ENCODE data around the gene OR51I2. TPM values are rescaled to one million over a fixed set of nuclear protein-coding genes. Genes with fewer than 3 reads are reported as not detected.
A peak's percentile ranks its signal among the peaks of the same experiment; 100 is the strongest.

OR51I2 gene
- total and polyA plus RNA-seq, 9 of the 15 experiments (the other 6 are each of a cell fraction or from before 2014, with no cell fraction given), result 0.06 to 0.61 (median 0.07) TPM; not detected in 6

- TF ChIP-seq, protein P1, sequence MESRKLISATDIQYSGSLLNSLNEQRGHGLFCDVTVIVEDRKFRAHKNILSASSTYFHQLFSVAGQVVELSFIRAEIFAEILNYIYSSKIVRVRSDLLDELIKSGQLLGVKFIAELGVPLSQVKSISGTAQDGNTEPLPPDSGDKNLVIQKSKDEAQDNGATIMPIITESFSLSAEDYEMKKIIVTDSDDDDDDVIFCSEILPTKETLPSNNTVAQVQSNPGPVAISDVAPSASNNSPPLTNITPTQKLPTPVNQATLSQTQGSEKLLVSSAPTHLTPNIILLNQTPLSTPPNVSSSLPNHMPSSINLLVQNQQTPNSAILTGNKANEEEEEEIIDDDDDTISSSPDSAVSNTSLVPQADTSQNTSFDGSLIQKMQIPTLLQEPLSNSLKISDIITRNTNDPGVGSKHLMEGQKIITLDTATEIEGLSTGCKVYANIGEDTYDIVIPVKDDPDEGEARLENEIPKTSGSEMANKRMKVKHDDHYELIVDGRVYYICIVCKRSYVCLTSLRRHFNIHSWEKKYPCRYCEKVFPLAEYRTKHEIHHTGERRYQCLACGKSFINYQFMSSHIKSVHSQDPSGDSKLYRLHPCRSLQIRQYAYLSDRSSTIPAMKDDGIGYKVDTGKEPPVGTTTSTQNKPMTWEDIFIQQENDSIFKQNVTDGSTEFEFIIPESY (CRISPR knock-in tag; IDR thresholded peaks at IDR 0.05), result no peak; the same call in 1 of the 2 replicates
- TF ChIP-seq ZC3H8 (IDR thresholded peaks at IDR 0.05), result no peak
- TF ChIP-seq HCFC1 (IDR thresholded peaks at IDR 0.05; ENCODE audit: low read depth, low read length), result peak; percentile 39
- no peak for TF ChIP-seq BHLHE40 (IDR thresholded peaks at IDR 0.05; ENCODE audit: low read length)
- no peak for TF ChIP-seq ZNF583 (CRISPR knock-in tag; IDR thresholded peaks at IDR 0.05)
- TF ChIP-seq ZNF644 (tag; IDR thresholded peaks at IDR 0.05; ENCODE audit: low read depth), result no peak
- no peak for TF ChIP-seq SRSF3 (IDR thresholded peaks at IDR 0.05; ENCODE audit: insufficient read depth, low read length)
- peak; percentile 88 for TF ChIP-seq SMAD1 (IDR thresholded peaks at IDR 0.05; ENCODE audit: low read depth, low read length, partially characterized antibody)
- TF ChIP-seq ZNF133 (CRISPR knock-in tag; IDR thresholded peaks at IDR 0.05), result no peak
- TF ChIP-seq ZFP36 (IDR thresholded peaks at IDR 0.05; ENCODE audit: low read depth, low read length, partially characterized antibody), result no peak
- no peak for TF ChIP-seq ELF2 (CRISPR knock-in tag; IDR thresholded peaks at IDR 0.05)
- no peak for TF ChIP-seq TSC22D4 (tag; IDR thresholded peaks at IDR 0.05)
- TF ChIP-seq ZNF780A (CRISPR knock-in tag; IDR thresholded peaks at IDR 0.05), result no peak
- TF ChIP-seq NELFE (IDR thresholded peaks at IDR 0.05; ENCODE audit: insufficient read depth, insufficient read length), result peak; percentile 70
- TF ChIP-seq KDM4B (IDR thresholded peaks at IDR 0.05; ENCODE audit: borderline replicate concordance in 2 of 2, low read depth in 1 of 2), result no peak
- TF ChIP-seq ERF (CRISPR knock-in tag; IDR thresholded peaks at IDR 0.05), result no peak
- no peak for TF ChIP-seq RAD21 (CRISPR knock-in tag; conservative IDR thresholded peaks at IDR 0.05 in 1 of 2, IDR thresholded peaks at IDR 0.05 in 1 of 2)
- TF ChIP-seq, protein P2, sequence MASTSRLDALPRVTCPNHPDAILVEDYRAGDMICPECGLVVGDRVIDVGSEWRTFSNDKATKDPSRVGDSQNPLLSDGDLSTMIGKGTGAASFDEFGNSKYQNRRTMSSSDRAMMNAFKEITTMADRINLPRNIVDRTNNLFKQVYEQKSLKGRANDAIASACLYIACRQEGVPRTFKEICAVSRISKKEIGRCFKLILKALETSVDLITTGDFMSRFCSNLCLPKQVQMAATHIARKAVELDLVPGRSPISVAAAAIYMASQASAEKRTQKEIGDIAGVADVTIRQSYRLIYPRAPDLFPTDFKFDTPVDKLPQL (IDR thresholded peaks at IDR 0.05; ENCODE audit: extremely low read depth, insufficient read length), result peak; percentile 94
- peak; percentile 49 for TF ChIP-seq MEIS2 (IDR thresholded peaks at IDR 0.05; ENCODE audit: partially characterized antibody)
- no peak for TF ChIP-seq ZNF232 (CRISPR knock-in tag; IDR thresholded peaks at IDR 0.05)
- no peak for TF ChIP-seq MLX (CRISPR knock-in tag; conservative IDR thresholded peaks at IDR 0.05)
- TF ChIP-seq ZNF778 (CRISPR knock-in tag; IDR thresholded peaks at IDR 0.05), result no peak
- no peak for TF ChIP-seq COPS2 (conservative IDR thresholded peaks at IDR 0.05)
- no peak for TF ChIP-seq SRF (CRISPR knock-in tag; IDR thresholded peaks at IDR 0.05)
- TF ChIP-seq NFATC3 (IDR thresholded peaks at IDR 0.05), result no peak
- TF ChIP-seq ZNF586 (CRISPR knock-in tag; conservative IDR thresholded peaks at IDR 0.05), result no peak
- TF ChIP-seq PTRF (tag; IDR thresholded peaks at IDR 0.05), result no peak
- TF ChIP-seq ZNF695 (CRISPR knock-in tag; IDR thresholded peaks at IDR 0.05), result no peak
Measured at GRCh38 chr11:5505363-5506048, 56.4 kb downstream of the OR51I2 start (continued).
